Measurements from ENCODE around the gene WSCD1. TPM values are rescaled to one million over a fixed set of nuclear protein-coding genes. Genes with fewer than 3 reads are reported as not detected.

WSCD1 gene
- total RNA-seq, 1 experiment from 2014 or later, result not detected

DNA sequence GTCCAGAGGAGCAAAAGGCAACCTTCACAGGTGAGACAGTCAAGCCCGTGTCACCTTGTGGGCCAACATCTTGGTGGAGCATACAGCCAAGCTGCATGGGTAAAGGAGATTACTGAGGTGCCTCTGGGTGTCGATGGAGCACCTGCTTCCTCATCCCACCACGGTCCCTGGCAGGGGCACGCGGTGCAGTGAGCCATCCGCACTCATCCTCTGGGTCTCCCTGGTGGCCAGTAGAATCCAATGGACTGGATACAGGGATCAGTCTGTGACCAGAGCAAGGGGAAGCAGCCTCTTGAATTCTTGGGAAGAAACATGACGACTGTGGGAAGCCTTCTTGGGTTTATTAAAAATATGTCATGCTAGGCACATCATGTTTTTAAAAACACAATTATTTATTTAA is 4.8 kb upstream of the WSCD1 start:
- Histone ChIP-seq H4K20me1 (ENCODE audit: insufficient read depth, low read depth, low read length) (no peaks in the 10 kb centered on the region), H3K4me3 (ENCODE audit: low read length) (no peak overlapping the region), H3K9ac (ENCODE audit: low read length) (no peak overlapping the region), H3K27me3 (ENCODE audit: low read length) (no peaks in the 10 kb centered on the region), H3K27ac (ENCODE audit: low read length) (no peak overlapping the region), H3K36me3 (ENCODE audit: insufficient read depth, low read length) (no peaks in the 10 kb centered on the region), H3K9me2 (replicated peaks; ENCODE audit: insufficient read depth, low read length) (no peaks in the 10 kb centered on the region), H2AFZ (ENCODE audit: low read length) (no peak overlapping the region), H3K4me2 (ENCODE audit: low read depth, low read length, poor library complexity, severe bottlenecking) (no peak overlapping the region), H3K9me3 (ENCODE audit: low read length) (no peaks in the 10 kb centered on the region), H3K4me1 (ENCODE audit: low read length) (no peaks in the 10 kb centered on the region), H3K79me2 (ENCODE audit: low read length) (no peaks in the 10 kb centered on the region)
- no peak for DNase-seq

DNA sequence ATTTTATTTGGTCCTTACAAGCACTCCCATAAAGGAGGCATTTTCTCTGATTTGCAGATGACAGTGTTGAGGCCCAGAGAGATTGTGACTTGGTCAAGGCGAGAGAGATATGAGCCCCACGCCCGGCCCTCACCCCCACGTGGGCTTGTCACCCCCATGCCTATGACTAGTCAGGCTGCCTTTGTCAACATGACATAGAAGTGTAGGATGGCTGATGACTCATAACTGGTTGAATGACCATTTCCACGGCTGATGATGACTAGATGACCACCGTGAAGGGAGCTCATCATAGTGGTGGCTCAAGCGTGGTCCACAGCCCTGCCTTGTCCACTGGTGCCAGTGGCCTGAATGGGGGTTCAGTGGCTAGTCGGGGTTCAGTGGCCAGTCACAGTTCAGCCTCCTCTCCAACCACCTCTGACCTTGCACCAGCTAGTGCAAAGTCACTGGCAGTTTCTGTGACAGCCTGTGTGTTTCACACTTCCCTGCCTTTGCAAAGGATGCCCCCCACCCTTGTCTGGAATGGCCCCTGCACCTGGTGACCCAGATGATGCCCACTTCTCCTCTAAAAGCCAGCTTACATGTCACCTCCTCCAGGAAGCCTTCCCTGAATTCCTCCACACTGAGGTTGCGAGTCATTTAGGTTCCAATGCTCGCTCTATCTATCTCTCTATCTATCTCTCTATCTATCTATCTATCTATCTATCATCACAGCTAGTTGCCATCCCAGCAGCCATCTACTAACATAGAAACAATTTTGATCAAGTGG is 3.8 kb upstream of the WSCD1 start:
- no peak overlapping the region for H2AFZ ChIP-seq (ENCODE audit: low read length)
- DNase-seq, result no peak
- no peak overlapping the region for H3K27ac ChIP-seq (ENCODE audit: low read length)
- no peaks in the 10 kb centered on the region for H3K36me3 ChIP-seq (ENCODE audit: insufficient read depth, low read length)
- no peak overlapping the region for H3K4me2 ChIP-seq (ENCODE audit: low read depth, low read length, poor library complexity, severe bottlenecking)
- H4K20me1 ChIP-seq (ENCODE audit: insufficient read depth, low read depth, low read length), result no peaks in the 10 kb centered on the region
- no peaks in the 10 kb centered on the region for H3K27me3 ChIP-seq (ENCODE audit: low read length)
- H3K9me2 ChIP-seq (replicated peaks; ENCODE audit: insufficient read depth, low read length), result no peaks in the 10 kb centered on the region
- H3K79me2 ChIP-seq (ENCODE audit: low read length), result no peaks in the 10 kb centered on the region
- H3K4me1 ChIP-seq (ENCODE audit: low read length), result no peaks in the 10 kb centered on the region
- H3K9ac ChIP-seq (ENCODE audit: low read length), result no peak overlapping the region
- H3K9me3 ChIP-seq (ENCODE audit: low read length), result no peaks in the 10 kb centered on the region
- H3K4me3 ChIP-seq (ENCODE audit: low read length), result no peak overlapping the region

DNA sequence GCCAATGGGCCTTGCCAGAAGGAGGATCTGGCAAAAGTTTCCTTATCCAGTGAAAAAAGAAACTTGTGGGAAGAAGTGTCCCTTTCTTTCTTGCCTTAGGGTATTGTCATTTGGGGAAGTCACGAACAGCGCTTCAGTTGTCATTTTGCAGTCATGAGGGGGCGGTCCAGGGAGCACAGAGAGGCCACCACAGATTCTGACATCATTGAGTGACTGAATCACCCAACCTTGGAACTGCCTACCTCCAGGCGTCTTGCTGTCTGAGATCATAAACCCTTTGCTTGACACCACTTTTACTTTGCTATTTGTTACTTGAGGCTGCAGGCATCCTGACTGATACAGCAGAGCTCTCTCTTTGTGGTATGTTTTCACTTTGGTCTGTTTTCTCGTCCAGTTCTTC is 3.1 kb upstream of the WSCD1 start:
- H3K27ac ChIP-seq (ENCODE audit: low read length), result no peak overlapping the region
- DNase-seq, result no peak
- H4K20me1 ChIP-seq (ENCODE audit: insufficient read depth, low read depth, low read length), result no peaks in the 10 kb centered on the region
- H3K27me3 ChIP-seq (ENCODE audit: low read length), result no peaks in the 10 kb centered on the region
- no peaks in the 10 kb centered on the region for H3K79me2 ChIP-seq (ENCODE audit: low read length)
- no peaks in the 10 kb centered on the region for H3K9me2 ChIP-seq (replicated peaks; ENCODE audit: insufficient read depth, low read length)
- H3K36me3 ChIP-seq (ENCODE audit: insufficient read depth, low read length), result no peaks in the 10 kb centered on the region
- no peak overlapping the region for H3K9ac ChIP-seq (ENCODE audit: low read length)
- H3K4me1 ChIP-seq (ENCODE audit: low read length), result no peaks in the 10 kb centered on the region
- H3K4me2 ChIP-seq (ENCODE audit: low read depth, low read length, poor library complexity, severe bottlenecking), result no peak overlapping the region
- no peaks in the 10 kb centered on the region for H3K9me3 ChIP-seq (ENCODE audit: low read length)
- H3K4me3 ChIP-seq (ENCODE audit: low read length), result no peak overlapping the region
- no peak overlapping the region for H2AFZ ChIP-seq (ENCODE audit: low read length)

DNA sequence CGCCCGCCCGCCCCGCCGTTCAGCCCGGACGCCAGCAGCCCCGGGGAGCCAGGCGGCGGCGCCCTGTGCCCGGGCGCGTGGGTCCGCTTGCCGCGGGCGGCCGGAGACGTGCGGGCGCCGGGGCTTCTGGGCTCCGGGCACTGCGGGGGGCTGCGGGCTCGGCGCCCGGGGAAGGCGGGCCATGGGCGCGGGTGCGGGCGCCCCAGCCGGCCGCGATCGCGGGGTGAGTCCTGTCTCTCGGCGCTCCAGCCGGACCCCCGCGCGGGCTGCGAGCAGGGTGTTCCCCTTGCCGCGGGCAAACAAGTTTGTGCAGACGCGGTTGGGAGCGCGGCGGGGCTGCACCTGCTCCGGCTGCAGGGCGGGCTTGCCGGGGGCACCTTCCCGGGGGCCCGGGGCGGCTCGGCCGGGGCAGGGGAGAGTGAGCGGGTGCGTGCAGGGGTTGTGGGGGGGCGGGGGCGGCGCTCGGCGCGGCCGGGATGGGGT is 292 bp downstream of the WSCD1 start:
- Histone ChIP-seq H4K20me1 (ENCODE audit: insufficient read depth, low read depth, low read length) (no peaks in the 10 kb centered on the region), H3K27me3 (ENCODE audit: low read length) (no peaks in the 10 kb centered on the region), H3K9ac (ENCODE audit: low read length) (no peak overlapping the region), H3K4me2 (ENCODE audit: low read depth, low read length, poor library complexity, severe bottlenecking) (no peak overlapping the region), H3K4me3 (ENCODE audit: low read length) (no peak overlapping the region), H3K79me2 (ENCODE audit: low read length) (no peaks in the 10 kb centered on the region), H3K4me1 (ENCODE audit: low read length) (peaks cover 13% of the 10 kb centered on the region), H2AFZ (ENCODE audit: low read length) (no peak overlapping the region), H3K27ac (ENCODE audit: low read length) (no peak overlapping the region), H3K9me2 (replicated peaks; ENCODE audit: insufficient read depth, low read length) (no peaks in the 10 kb centered on the region), H3K36me3 (ENCODE audit: insufficient read depth, low read length) (no peaks in the 10 kb centered on the region), H3K9me3 (ENCODE audit: low read length) (no peaks in the 10 kb centered on the region)
- no peak for DNase-seq

DNA sequence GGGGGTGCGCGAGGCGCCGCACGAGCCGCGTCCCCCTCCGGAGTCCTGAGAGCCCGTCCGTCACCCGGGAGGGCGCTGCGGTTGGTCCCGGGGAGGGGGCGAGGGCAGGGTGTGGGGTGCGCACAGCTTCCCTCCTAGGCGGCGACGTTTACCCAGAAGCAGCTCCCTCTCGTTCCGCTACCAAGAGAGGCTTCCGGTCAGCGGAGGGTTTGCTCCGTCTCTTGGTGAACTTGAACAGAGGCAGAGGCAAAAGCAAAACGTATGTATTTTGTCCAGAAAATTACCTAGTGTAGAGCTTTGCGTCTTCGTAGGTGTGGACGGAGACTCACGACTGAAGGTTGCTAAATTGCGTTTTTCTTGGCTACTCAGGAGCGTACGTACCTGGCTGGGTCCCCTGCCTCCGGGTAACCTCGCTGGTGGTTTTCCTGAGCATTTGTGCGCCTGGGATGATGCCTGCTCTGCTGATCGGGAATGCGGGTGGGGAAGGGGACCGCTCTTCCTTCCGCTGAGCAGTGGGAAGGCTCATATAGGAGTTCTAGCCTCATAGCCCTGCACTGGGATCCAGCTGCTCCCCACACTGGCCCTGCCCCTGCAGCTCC is 833 bp downstream of the WSCD1 start:
- Histone ChIP-seq H3K36me3 (ENCODE audit: insufficient read depth, low read length) (no peaks in the 10 kb centered on the region), H2AFZ (ENCODE audit: low read length) (no peak overlapping the region), H3K27ac (ENCODE audit: low read length) (no peak overlapping the region), H3K4me3 (ENCODE audit: low read length) (no peak overlapping the region), H3K9me2 (replicated peaks; ENCODE audit: insufficient read depth, low read length) (no peaks in the 10 kb centered on the region), H4K20me1 (ENCODE audit: insufficient read depth, low read depth, low read length) (no peaks in the 10 kb centered on the region), H3K27me3 (ENCODE audit: low read length) (no peaks in the 10 kb centered on the region), H3K4me2 (ENCODE audit: low read depth, low read length, poor library complexity, severe bottlenecking) (no peak overlapping the region), H3K9ac (ENCODE audit: low read length) (no peak overlapping the region), H3K9me3 (ENCODE audit: low read length) (no peaks in the 10 kb centered on the region), H3K79me2 (ENCODE audit: low read length) (no peaks in the 10 kb centered on the region), H3K4me1 (ENCODE audit: low read length) (peaks cover 13% of the 10 kb centered on the region)
- DNase-seq, result no peak

DNA sequence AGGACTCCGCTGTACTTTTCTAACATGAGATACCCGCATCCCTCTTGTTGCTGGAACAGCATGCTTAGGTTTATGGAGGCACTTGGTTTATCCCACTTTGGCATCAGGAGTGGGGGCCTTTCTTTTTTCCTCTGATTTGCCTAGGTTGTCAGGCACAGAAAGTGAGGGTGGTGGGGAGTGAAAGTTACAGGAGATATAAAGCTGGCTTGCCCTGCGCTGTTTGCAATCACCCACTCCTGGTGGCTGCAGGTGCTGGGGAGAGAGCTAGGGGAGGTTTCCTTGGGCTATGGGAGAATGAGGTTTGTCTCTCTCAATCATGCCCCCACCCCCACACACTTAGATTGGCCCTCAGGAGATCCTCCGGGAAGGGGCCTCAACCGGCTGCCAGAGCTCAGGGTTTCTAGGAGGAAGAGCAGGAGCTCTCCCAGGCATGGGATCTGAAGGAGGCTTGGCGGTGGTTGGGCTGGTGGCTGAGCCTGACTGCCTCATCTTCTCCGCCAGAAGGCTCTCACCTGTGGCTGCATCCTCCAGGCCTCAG is 1.4 kb downstream of the WSCD1 start:
- no peaks in the 10 kb centered on the region for H3K27me3 ChIP-seq (ENCODE audit: low read length)
- DNase-seq, result no peak
- peaks cover 13% of the 10 kb centered on the region for H3K4me1 ChIP-seq (ENCODE audit: low read length)
- H3K4me2 ChIP-seq (ENCODE audit: low read depth, low read length, poor library complexity, severe bottlenecking), result no peak overlapping the region
- H4K20me1 ChIP-seq (ENCODE audit: insufficient read depth, low read depth, low read length), result no peaks in the 10 kb centered on the region
- H2AFZ ChIP-seq (ENCODE audit: low read length), result no peak overlapping the region
- H3K27ac ChIP-seq (ENCODE audit: low read length), result no peak overlapping the region
- H3K79me2 ChIP-seq (ENCODE audit: low read length), result no peaks in the 10 kb centered on the region
- no peaks in the 10 kb centered on the region for H3K36me3 ChIP-seq (ENCODE audit: insufficient read depth, low read length)
- no peaks in the 10 kb centered on the region for H3K9me3 ChIP-seq (ENCODE audit: low read length)
- no peak overlapping the region for H3K4me3 ChIP-seq (ENCODE audit: low read length)
- no peaks in the 10 kb centered on the region for H3K9me2 ChIP-seq (replicated peaks; ENCODE audit: insufficient read depth, low read length)
- no peak overlapping the region for H3K9ac ChIP-seq (ENCODE audit: low read length)

DNA sequence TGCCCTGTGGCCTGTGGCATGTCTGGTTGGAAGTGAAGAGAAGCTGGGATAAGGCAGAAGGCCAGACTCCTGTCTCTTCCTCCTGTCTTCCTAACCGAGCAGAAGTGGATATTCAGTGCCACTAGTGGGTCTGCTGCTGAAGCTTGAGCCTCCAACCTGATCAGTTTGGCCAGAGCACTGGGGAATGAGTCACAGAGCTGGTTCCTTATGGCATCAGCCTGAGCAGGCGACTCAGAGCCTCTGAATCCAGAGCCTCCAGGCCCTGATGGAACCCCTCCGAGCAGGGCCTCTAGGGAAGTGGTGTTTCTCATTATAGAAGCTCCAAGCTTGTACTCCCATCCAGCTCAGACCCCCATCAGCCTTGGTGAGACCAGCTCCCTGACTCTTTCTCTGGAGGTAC is 2.0 kb downstream of the WSCD1 start:
- Histone ChIP-seq H3K4me1 (ENCODE audit: low read length) (peaks cover 13% of the 10 kb centered on the region), H3K4me2 (ENCODE audit: low read depth, low read length, poor library complexity, severe bottlenecking) (no peak overlapping the region), H3K9ac (ENCODE audit: low read length) (no peak overlapping the region), H3K36me3 (ENCODE audit: insufficient read depth, low read length) (no peaks in the 10 kb centered on the region), H2AFZ (ENCODE audit: low read length) (no peak overlapping the region), H3K9me2 (replicated peaks; ENCODE audit: insufficient read depth, low read length) (no peaks in the 10 kb centered on the region), H3K4me3 (ENCODE audit: low read length) (no peak overlapping the region), H3K79me2 (ENCODE audit: low read length) (no peaks in the 10 kb centered on the region), H3K9me3 (ENCODE audit: low read length) (no peaks in the 10 kb centered on the region), H4K20me1 (ENCODE audit: insufficient read depth, low read depth, low read length) (no peaks in the 10 kb centered on the region), H3K27ac (ENCODE audit: low read length) (no peak overlapping the region), H3K27me3 (ENCODE audit: low read length) (no peaks in the 10 kb centered on the region)
- no peak for DNase-seq

DNA sequence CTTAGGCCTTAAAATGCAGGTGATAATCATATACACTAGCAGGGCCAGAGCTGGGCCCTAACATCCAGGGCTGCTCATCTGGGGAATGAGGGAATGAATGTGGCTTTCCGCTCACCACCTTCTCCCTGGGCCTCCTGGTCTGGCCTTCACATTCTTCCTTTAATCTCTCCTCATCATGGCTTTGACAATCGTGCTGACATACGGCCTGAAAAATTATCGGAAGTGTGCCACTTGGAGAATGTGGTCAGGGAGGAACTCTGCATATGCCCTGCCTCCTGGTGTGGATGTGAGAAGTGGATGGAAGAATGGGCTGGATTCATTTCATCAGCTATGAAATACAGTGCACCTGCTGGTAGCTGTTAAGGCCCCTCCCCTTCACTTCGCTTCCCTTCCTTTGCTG is 2.4 kb downstream of the WSCD1 start:
- H3K4me3 ChIP-seq (ENCODE audit: low read length), result no peak overlapping the region
- no peak for DNase-seq
- H2AFZ ChIP-seq (ENCODE audit: low read length), result no peak overlapping the region
- no peak overlapping the region for H3K27ac ChIP-seq (ENCODE audit: low read length)
- H3K27me3 ChIP-seq (ENCODE audit: low read length), result no peaks in the 10 kb centered on the region
- no peaks in the 10 kb centered on the region for H3K36me3 ChIP-seq (ENCODE audit: insufficient read depth, low read length)
- H3K4me1 ChIP-seq (ENCODE audit: low read length), result peaks cover 13% of the 10 kb centered on the region
- no peak overlapping the region for H3K4me2 ChIP-seq (ENCODE audit: low read depth, low read length, poor library complexity, severe bottlenecking)
- H4K20me1 ChIP-seq (ENCODE audit: insufficient read depth, low read depth, low read length), result no peaks in the 10 kb centered on the region
- no peak overlapping the region for H3K9ac ChIP-seq (ENCODE audit: low read length)
- no peaks in the 10 kb centered on the region for H3K79me2 ChIP-seq (ENCODE audit: low read length)
- H3K9me2 ChIP-seq (replicated peaks; ENCODE audit: insufficient read depth, low read length), result no peaks in the 10 kb centered on the region
- H3K9me3 ChIP-seq (ENCODE audit: low read length), result no peaks in the 10 kb centered on the region
